ENCODE results near the gene PARD3B.

PARD3B gene

GRCh38 chr2:204544961-204545860 lies at the start of gene PARD3B:
Gene PARD3B (plus strand): TSS chr2:204545475. CDS start chr2:204546000, 525 bp downstream.
- TF ChIP-seq GATA2 (IDR thresholded peaks at IDR 0.05; ENCODE audit: low read depth, low read length): no peak
- no peak for TF ChIP-seq GATA3 (IDR thresholded peaks at IDR 0.05; ENCODE audit: low read depth, low read length)

- TF ChIP-seq GATA2 (IDR thresholded peaks at IDR 0.05; ENCODE audit: low read depth, low read length) (no peak), GATA3 (IDR thresholded peaks at IDR 0.05; ENCODE audit: low read depth, low read length) (no peak)
Observed at GRCh38 chr2:204496779-204497178, 48.5 kb upstream of the PARD3B start.

GRCh38 chr2:204497855-204498254 lies 47.4 kb upstream of the PARD3B start:
- no peak for TF ChIP-seq GATA2 (IDR thresholded peaks at IDR 0.05; ENCODE audit: low read depth, low read length)
- TF ChIP-seq GATA3 (IDR thresholded peaks at IDR 0.05; ENCODE audit: low read depth, low read length): no peak

GRCh38 chr2:204498291-204498690 lies 47.0 kb upstream of the PARD3B start:
- TF ChIP-seq GATA3 (IDR thresholded peaks at IDR 0.05; ENCODE audit: low read depth, low read length) (no peak), GATA2 (IDR thresholded peaks at IDR 0.05; ENCODE audit: low read depth, low read length) (no peak)

- TF ChIP-seq GATA3 (IDR thresholded peaks at IDR 0.05; ENCODE audit: low read depth, low read length): no peak
- no peak for TF ChIP-seq GATA2 (IDR thresholded peaks at IDR 0.05; ENCODE audit: low read depth, low read length)
Observed at GRCh38 chr2:204503869-204504268, 41.4 kb upstream of the PARD3B start.

- no peak for TF ChIP-seq GATA2 (IDR thresholded peaks at IDR 0.05; ENCODE audit: low read depth, low read length)
- no peak for TF ChIP-seq GATA3 (IDR thresholded peaks at IDR 0.05; ENCODE audit: low read depth, low read length)
Observed at GRCh38 chr2:204504594-204504993, 40.7 kb upstream of the PARD3B start.

- no peak for TF ChIP-seq GATA2 (IDR thresholded peaks at IDR 0.05; ENCODE audit: low read depth, low read length)
- TF ChIP-seq GATA3 (IDR thresholded peaks at IDR 0.05; ENCODE audit: low read depth, low read length): no peak
Observed at GRCh38 chr2:204505488-204505887, 39.8 kb upstream of the PARD3B start.

- TF ChIP-seq GATA2 (IDR thresholded peaks at IDR 0.05; ENCODE audit: low read depth, low read length) (no peak), GATA3 (IDR thresholded peaks at IDR 0.05; ENCODE audit: low read depth, low read length) (no peak)
Observed at GRCh38 chr2:204505946-204506345, 39.3 kb upstream of the PARD3B start.

GRCh38 chr2:204507636-204508035 lies 37.6 kb upstream of the PARD3B start:
- TF ChIP-seq GATA3 (IDR thresholded peaks at IDR 0.05; ENCODE audit: low read depth, low read length): no peak
- no peak for TF ChIP-seq GATA2 (IDR thresholded peaks at IDR 0.05; ENCODE audit: low read depth, low read length)

- TF ChIP-seq GATA2 (IDR thresholded peaks at IDR 0.05; ENCODE audit: low read depth, low read length) (no peak), GATA3 (IDR thresholded peaks at IDR 0.05; ENCODE audit: low read depth, low read length) (no peak)
Observed at GRCh38 chr2:204510709-204511420, 34.4 kb upstream of the PARD3B start.

GRCh38 chr2:204514439-204514838 lies 30.8 kb upstream of the PARD3B start:
- TF ChIP-seq GATA2 (IDR thresholded peaks at IDR 0.05; ENCODE audit: low read depth, low read length) (no peak), GATA3 (IDR thresholded peaks at IDR 0.05; ENCODE audit: low read depth, low read length) (no peak)

GRCh38 chr2:204515416-204515815 lies 29.9 kb upstream of the PARD3B start:
- TF ChIP-seq GATA3 (IDR thresholded peaks at IDR 0.05; ENCODE audit: low read depth, low read length) (no peak), GATA2 (IDR thresholded peaks at IDR 0.05; ENCODE audit: low read depth, low read length) (no peak)

GRCh38 chr2:204517154-204517553 lies 28.1 kb upstream of the PARD3B start:
- TF ChIP-seq GATA2 (IDR thresholded peaks at IDR 0.05; ENCODE audit: low read depth, low read length) (no peak), GATA3 (IDR thresholded peaks at IDR 0.05; ENCODE audit: low read depth, low read length) (no peak)

- no peak for TF ChIP-seq GATA3 (IDR thresholded peaks at IDR 0.05; ENCODE audit: low read depth, low read length)
- TF ChIP-seq GATA2 (IDR thresholded peaks at IDR 0.05; ENCODE audit: low read depth, low read length): no peak
Observed at GRCh38 chr2:204529795-204530463, 15.3 kb upstream of the PARD3B start.

All from SH-SY5Y (cell line).